Occipital lobe (tissue), 2 donors: ENCODE measurements around the gene ALG14. TPM values are rescaled to one million over a fixed set of nuclear protein-coding genes. Genes with fewer than 3 reads are reported as not detected.
"Not testable (repeated sequence)": the region's sequence is repeated elsewhere in the genome, so short reads cannot be mapped to it uniquely, and the experiment has no call there.

ENCODE experiments used
- DNase-seq: peaks from one replicate; lab custom pipeline; 2025; lab: John Stamatoyannopoulos, UW
- total RNA-seq: library from RNA; depleted of rRNA; stranded (reverse); fragments of >200 nt; gene quantifications from one replicate; pipeline ENCODE4 v1.2.3, GENCODE V29; 2014

ALG14 gene
- total RNA-seq, 1 donor from 2014 or later, result 4.1 TPM

GRCh38 chr1:95088303-95088702 is 15.6 kb upstream of the ALG14 start:
- DNase-seq, result no peak

GRCh38 chr1:95086949-95087533 is 14.3 kb upstream of the ALG14 start:
- DNase-seq, result no peak

- no peak for DNase-seq
Measured at GRCh38 chr1:95085376-95085775, 12.6 kb upstream of the ALG14 start.

DNA sequence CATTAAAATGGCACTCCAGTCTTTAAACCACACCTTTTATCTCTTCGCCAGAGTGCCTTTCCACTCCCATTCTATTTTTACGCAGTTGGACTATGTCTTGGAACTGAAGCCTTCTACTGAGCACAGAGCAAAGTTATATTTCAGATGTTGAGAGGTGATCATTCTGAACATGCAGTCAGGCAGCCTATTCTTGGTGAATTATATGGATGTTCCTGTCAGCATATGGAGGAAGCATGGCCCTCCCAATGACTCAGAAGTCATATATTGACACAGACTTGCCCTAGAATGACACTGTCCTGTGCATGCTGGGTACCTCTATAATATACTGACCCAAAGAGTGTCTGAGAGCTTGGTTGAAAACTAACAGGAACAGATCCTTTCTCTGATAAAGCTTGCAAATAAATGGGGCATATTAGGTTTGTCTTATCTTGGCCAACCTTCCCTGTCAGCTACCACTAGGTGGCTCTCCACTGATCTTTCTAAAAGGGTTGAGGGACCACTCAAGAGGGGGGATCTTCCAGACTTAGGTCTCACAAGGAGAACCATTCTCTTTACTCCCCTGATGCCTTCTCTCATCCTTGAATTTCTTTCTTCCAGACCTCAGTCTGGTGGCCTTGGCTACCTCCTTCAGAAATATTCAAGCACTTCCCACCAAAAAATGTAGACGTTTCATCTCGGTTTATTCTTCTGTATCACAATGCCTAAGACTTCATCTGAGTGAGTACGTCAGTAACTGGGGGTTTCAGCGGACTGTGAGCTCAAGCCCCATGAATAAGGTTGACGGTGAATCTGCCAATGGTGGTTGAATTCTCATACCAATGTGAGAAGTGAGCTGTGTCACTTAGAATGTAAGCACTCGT is 11.8 kb upstream of the ALG14 start:
- no peak for DNase-seq

DNA sequence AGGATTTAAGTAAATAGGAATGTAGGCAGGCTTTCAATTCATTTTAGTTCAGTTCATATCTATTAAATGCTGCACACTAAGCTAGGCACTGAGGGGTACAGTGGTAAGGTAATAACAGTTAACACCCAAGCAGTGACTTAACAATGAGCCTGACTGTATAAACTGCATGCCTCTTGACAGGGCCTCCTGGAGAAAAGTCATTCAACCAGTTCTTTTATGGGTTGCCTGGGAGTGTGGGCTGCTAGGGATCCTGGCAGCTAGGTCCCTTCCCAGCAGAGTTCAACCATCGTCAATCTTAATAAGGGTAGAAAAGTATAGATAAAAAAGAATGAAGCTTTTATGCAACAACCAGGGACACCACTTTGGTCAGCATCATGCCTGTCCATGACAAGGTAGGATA is 8.1 kb upstream of the ALG14 start:
- DNase-seq, result no peak

DNA sequence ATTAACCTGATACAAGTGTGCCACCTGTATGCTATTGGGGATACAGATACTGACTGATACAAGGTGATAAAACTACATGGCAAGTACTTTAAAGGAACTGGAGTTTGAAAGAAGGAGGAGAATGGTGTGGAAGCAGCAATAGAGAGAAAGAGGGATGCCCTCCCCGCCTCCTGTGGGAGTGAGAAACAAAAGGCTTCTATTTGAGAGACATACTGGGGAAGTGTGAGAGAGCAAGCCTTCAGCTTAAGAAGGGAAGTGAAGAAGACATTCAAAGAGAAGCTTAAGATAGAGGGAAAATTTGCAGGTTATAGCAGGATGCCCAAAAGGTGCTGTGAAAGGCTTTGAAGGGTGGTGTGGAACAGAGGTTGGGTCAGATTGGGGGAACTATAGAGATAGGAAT is 7.7 kb upstream of the ALG14 start:
- DNase-seq, result no peak

GRCh38 chr1:95076034-95076433 is 3.3 kb upstream of the ALG14 start:
- DNase-seq, result no peak

GRCh38 chr1:95073446-95073845 is 695 bp upstream of the ALG14 start:
- no peak for DNase-seq

- DNase-seq, result no peak
Measured at GRCh38 chr1:95072117-95072516, 634 bp downstream of the ALG14 start.

DNA sequence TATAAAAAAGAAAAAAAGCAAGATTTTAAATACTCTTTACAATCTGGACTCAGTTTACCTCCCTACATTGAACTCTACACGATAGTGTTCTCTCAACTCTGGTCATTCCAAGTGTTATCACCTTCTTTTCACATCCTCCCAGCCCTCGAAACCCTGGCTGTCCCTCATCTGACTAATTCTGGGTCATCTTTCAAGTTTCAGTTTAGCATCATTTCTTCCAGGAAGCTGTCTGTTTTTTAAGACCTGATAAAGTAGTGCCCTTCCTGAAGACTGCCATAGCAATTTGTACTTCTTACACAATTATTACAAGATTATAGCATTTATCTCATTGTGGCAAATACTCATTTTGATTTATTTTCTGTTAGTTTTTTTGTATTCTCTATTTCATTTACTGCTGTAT is 1.2 kb downstream of the ALG14 start:
- no peak for DNase-seq

- DNase-seq, result no peak
Measured at GRCh38 chr1:95069710-95070093, 3.0 kb downstream of the ALG14 start.

DNA sequence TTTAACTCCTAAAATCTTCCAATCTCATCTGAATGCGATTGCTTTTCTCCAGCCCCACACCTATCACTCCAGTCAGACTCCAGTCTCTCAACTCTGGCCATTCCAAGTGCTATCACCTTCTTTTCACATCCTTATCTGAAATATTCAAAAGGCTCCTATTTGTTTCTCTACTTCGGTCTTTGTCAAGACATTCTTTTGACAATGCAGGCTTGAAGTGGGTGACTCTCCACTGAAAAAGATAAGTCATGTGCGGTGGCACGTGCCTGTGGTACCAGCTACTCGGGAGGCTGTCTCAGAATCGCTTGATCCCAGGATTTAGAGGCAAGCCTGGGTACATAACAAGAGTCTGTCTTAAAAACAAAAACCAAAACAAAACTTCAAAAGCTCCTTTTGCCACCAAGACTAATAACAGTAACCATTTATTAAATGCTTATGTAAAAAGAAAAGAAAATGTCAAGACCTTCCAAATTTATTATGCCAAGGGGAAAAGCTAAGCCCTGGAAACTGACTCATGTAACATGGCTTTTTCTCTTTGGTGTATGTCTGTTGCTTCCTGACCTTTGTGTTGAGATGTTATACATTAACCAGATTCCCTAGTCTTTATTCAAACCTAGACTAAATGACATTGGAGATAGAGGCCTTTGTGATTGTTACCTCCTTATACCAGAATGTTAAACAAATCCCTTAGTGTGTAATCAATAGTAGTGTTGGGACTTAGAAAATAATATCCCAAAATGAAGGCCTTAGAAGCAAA is 3.6 kb downstream of the ALG14 start:
- no peak for DNase-seq

DNA sequence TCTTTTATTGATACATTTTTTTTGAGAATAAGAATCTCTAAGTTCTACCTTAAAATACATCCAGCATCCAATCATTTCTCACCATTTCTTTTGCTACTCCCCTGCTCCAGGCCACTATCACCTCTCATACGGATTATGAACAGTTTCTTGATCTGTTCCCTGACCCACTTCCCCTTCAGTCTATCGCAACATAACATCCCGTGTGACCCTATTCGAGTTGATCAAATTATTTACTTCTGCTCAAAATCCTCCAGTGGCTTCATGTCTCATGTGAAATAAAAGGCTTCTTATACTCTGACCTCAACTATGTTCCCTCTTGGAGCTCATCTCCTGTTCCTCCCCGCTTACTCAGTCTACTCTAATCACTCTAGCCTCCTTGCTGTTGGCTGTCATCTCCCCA is 5.2 kb downstream of the ALG14 start:
- DNase-seq, result no peak

DNA sequence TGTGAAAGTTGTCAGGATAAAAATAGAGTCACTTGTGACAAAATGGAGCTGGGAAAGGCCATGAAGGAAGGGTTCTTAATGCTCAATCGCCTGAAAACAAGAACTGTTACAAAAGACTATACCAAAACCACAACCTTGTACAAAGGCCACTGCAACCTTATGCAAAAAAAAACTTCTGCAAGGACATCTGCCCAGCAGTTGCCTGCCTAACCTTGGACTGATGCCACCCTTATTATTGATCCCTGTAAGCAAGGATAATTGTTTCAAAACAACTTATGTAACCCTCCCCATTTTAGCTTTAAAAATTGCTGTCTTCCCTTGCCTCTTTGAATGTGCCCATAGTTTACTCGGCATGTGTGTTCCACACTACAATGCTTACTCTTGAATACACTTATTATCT is 5.7 kb downstream of the ALG14 start:
- DNase-seq, result no peak

DNA sequence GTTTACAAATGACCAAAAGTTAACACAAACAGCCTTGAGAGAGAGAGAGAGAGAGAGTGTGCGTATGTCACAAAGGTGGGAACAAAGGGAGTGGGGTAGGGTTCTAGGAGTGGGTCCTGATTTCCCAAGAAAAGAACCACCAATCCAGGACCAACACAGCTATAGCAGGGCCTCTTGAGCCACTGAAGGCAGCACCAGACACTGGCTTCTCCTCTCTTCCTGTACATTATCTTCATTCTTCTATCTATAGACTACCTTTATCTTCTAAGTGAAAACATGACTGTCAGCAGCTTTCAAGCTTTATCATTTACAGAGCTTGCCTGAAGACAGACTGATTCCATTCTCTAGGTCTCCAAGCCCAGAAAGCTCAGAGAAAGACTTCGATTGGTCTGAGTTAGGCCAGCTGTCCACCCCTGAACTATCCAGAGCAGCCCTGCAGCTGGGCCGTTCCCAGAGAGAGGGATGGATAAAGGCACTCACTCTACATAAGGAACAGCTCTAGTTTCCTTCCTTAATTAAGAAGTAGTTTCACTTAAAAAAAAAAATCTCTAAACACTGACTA is 11.2 kb downstream of the ALG14 start:
- DNase-seq, result no peak

- no peak for DNase-seq
Measured at GRCh38 chr1:95058974-95059373, 13.8 kb downstream of the ALG14 start.

- no peak for DNase-seq
Measured at GRCh38 chr1:95057351-95057750, 15.4 kb downstream of the ALG14 start.

- no peak for DNase-seq
Measured at GRCh38 chr1:95049935-95050334, 22.8 kb downstream of the ALG14 start.

GRCh38 chr1:95048317-95048716 is 24.4 kb downstream of the ALG14 start:
- no peak for DNase-seq

- DNase-seq, result not testable (repeated sequence)
Measured at GRCh38 chr1:95047624-95048023, 25.1 kb downstream of the ALG14 start.

GRCh38 chr1:95046359-95046758 is 26.4 kb downstream of the ALG14 start:
- no peak for DNase-seq
